WI38 (cell line): ENCODE results near the gene FOXQ1.

Source experiments
- H3K4me3 ChIP-seq: 2 replicates; pipeline ENCODE4 v1.5.1; 2011; ENCODE audit warnings: low read depth, mild to moderate bottlenecking, control low read depth, low read length
- TF ChIP-seq, protein P1 (sequence below): IDR thresholded peaks from 2 replicates; pipeline ENCODE4 v1.5.1; 2012; ENCODE audit warnings: low read depth, mild to moderate bottlenecking, control low read depth, low read length

The FOXQ1 gene

DNA sequence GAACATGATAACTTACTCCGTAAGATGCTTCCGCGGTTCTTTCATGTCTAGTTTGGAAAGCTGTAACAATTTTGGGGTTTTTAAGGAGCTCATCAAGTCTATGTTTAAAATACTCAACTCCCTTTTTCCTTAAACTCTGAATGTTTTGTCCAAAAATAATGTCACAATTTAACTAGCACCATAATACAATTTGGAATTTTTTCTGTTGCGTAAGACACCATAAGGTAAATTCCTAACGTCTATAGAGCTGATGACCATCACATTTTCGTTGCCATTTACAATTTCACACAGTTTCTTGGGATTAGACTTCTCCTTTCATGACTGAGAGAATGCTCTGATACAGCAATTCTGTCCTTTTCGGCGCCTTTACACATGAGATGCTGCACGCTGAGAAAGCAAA, 50.7 kb downstream of the FOXQ1 start:
- TF ChIP-seq, protein P1, sequence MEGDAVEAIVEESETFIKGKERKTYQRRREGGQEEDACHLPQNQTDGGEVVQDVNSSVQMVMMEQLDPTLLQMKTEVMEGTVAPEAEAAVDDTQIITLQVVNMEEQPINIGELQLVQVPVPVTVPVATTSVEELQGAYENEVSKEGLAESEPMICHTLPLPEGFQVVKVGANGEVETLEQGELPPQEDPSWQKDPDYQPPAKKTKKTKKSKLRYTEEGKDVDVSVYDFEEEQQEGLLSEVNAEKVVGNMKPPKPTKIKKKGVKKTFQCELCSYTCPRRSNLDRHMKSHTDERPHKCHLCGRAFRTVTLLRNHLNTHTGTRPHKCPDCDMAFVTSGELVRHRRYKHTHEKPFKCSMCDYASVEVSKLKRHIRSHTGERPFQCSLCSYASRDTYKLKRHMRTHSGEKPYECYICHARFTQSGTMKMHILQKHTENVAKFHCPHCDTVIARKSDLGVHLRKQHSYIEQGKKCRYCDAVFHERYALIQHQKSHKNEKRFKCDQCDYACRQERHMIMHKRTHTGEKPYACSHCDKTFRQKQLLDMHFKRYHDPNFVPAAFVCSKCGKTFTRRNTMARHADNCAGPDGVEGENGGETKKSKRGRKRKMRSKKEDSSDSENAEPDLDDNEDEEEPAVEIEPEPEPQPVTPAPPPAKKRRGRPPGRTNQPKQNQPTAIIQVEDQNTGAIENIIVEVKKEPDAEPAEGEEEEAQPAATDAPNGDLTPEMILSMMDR, result no peak
- no peak overlapping the region for H3K4me3 ChIP-seq

DNA sequence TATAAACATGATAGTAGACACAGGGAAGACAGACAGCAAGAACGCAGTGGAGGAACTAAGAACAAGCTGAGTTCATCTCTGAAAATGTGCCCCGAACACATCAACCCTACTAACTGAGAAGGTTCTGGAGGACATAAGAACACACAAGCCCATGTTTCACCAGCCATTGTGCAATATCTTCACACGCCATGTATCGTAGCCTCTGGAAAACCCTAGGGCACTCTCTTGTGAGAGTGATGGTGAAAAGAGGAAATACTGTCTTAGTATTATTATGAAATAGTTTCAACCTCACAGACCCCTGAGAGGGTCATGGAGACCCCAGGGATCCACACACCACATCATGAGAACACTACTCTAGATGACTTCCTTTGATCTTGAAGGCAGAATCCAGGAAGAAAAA, 51.4 kb downstream of the FOXQ1 start:
- no peak overlapping the region for H3K4me3 ChIP-seq
- TF ChIP-seq, protein P1, result no peak

DNA sequence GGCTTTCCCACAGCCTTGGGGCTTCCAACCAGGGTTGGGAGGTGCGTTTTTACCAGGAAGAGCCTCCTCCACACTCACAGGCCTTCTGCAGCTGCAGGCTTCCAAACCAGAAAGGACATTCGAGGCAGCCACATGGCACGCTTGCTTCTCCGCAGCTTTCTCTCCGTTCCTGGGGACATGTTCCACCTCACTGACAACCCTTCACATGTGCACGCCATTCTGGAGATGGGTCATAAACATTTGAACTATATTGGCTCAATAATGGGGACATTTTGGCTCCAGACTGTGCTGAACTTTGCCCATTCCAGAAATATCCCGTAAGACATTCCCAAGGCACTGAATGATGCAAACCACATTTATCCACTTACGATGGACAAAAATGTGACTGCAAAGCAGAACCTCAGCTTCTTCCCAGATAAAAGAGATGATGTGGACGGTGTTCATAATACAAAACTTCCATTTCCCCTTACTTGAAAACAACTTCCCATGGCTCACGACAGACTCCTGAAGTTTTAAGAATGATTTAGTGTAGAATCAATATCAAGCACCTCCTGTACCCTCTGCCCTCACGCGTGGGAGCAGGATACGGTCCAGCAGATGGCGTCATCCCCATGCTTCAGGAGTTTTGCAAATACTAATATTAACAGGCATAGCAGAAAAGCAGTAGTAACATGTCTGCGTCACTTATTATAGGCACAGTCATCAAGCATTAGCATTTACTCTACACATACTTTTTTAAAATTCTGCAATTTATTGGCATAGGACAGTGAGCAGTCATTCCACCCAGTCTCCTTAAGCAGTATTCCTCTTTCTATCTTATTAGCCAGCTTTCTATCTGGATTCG, 52.1 kb downstream of the FOXQ1 start:
- TF ChIP-seq, protein P1, result no peak
- no peak overlapping the region for H3K4me3 ChIP-seq
